Common myeloid progenitor, CD34-positive (primary cell): Measurements from ENCODE around the gene ARHGAP10.

Source experiments
- CTCF ChIA-PET: fragments of 350-600 bp; sonication (Branson Sonifier 250); formaldehyde crosslinking; loops from one replicate; lab custom pipeline; 2021; ENCODE audit warnings: antibody characterized with exemption; lab: Charles Lee
- POLR2A ChIA-PET: fragments of 350-600 bp; sonication (Branson Sonifier 250); formaldehyde crosslinking; loops from one replicate; lab custom pipeline; 2021; ENCODE audit warnings: antibody characterized with exemption; lab: Charles Lee
- DNase-seq, 3 donors: peaks; one replicate each; pipeline versions ENCODE4 v3.0.0 to v3.0.0-alpha.2; 2013
- H3K27ac ChIP-seq, 2 experiments: 1 replicate in 1 of 2; 2 replicates in 1 of 2; pipeline ENCODE4 v1.7.0; 2013; ENCODE audit warnings: inconsistent platforms in 2 of 2, low read length in 2 of 2, mild to moderate bottlenecking in 2 of 2, low read depth in 1 of 2, moderate library complexity in 1 of 2; ENCODE audit not compliant: severe bottlenecking in 2 of 2, insufficient read depth in 1 of 2, poor library complexity in 1 of 2
- H3K27me3 ChIP-seq, 5 experiments: replicated peaks in 2 of 5; 1 replicate in 3 of 5; 2 replicates in 2 of 5; pipeline versions ENCODE4 v1.6.1 to v1.7.0; 2013; ENCODE audit warnings: low read length in 4 of 5, mild to moderate bottlenecking in 2 of 5, moderate library complexity in 2 of 5, inconsistent platforms in 1 of 5; ENCODE audit not compliant: insufficient read depth in 5 of 5, control insufficient read depth in 4 of 5
- H3K36me3 ChIP-seq, 4 experiments: 1 replicate in 2 of 4; 2 replicates in 2 of 4; pipeline versions ENCODE4 v1.6.1 to v1.7.0; 2013; ENCODE audit warnings: low read length in 3 of 4, control low read depth in 1 of 4, mild to moderate bottlenecking in 1 of 4; ENCODE audit not compliant: control insufficient read depth in 4 of 4, insufficient read depth in 4 of 4
- H3K4me1 ChIP-seq, 4 experiments: 1 replicate in 3 of 4; 2 replicates in 1 of 4; pipeline versions ENCODE4 v1.6.1 to v1.7.1; 2013; ENCODE audit warnings: low read length in 3 of 4, mild to moderate bottlenecking in 3 of 4, control low read depth in 1 of 4, inconsistent platforms in 1 of 4, moderate library complexity in 1 of 4; ENCODE audit not compliant: control insufficient read depth in 4 of 4, insufficient read depth in 4 of 4; ENCODE audit errors: control extremely low read depth in 1 of 4
- H3K4me3 ChIP-seq, 7 experiments: 1 replicate in 4 of 7; 2 replicates in 3 of 7; pipeline versions ENCODE4 v1.5.1 to v1.7.0; 2013; ENCODE audit warnings: mild to moderate bottlenecking in 7 of 7, low read length in 6 of 7, moderate library complexity in 6 of 7, inconsistent platforms in 2 of 7, low read depth in 2 of 7, control low read depth in 1 of 7; ENCODE audit not compliant: insufficient read depth in 4 of 7, control insufficient read depth in 1 of 7; ENCODE audit errors: extremely low read depth in 1 of 7
- H3K9me3 ChIP-seq, 5 experiments: 1 replicate in 4 of 5; 2 replicates in 1 of 5; pipeline versions ENCODE4 v1.6.1 to v1.7.1; 2013; ENCODE audit warnings: low read length in 4 of 5, mild to moderate bottlenecking in 2 of 5, inconsistent platforms in 1 of 5, low read depth in 1 of 5, moderate library complexity in 1 of 5; ENCODE audit not compliant: control insufficient read depth in 4 of 5, insufficient read depth in 2 of 5; ENCODE audit errors: control extremely low read depth in 1 of 5
- WGBS: methylation state at CpG from one replicate; pipeline ENCODE4 v1.1.5; 2013; ENCODE audit not compliant: insufficient coverage; 5-methylcytosine and 5-hydroxymethylcytosine counted together

The ARHGAP10 gene

DNA sequence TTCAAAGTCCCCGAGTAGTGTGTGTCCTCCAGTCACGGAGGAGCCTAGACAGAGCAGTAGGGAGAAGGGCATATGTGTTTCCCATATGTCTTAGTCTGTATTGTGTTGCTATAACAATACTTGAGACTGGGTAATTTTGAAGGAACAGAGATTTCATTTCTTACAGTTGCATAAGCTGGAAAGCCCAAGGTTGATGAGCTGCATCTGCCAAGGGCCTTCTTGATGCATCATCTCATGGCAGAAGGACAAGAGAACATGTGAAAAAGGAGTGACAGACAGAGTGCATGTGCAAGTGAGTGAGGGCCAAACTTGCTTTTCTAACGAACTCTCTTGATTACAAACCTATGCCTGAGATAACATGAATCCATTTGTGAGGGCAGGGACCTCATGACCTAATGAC lies 243.4 kb downstream of the ARHGAP10 start:
- H3K27ac ChIP-seq, result no peak overlapping the region
- POLR2A ChIA-PET, result no interaction called here
- H3K4me3 ChIP-seq, result no peak overlapping the region
- peaks cover 0 to 4% (median 0%) of the 10 kb centered on the region in 5 experiments for H3K9me3 ChIP-seq
- CTCF ChIA-PET, result no interaction called here
- no peaks in the 10 kb centered on the region for H3K36me3 ChIP-seq
- H3K27me3 ChIP-seq, result no peaks in the 10 kb centered on the region
- no peak for DNase-seq
- H3K4me1 ChIP-seq, result peaks cover 0 to 4% (median under 1%) of the 10 kb centered on the region in 4 experiments
- WGBS, result 100% methylated on average over 2 of the region's 3 CpGs

DNA sequence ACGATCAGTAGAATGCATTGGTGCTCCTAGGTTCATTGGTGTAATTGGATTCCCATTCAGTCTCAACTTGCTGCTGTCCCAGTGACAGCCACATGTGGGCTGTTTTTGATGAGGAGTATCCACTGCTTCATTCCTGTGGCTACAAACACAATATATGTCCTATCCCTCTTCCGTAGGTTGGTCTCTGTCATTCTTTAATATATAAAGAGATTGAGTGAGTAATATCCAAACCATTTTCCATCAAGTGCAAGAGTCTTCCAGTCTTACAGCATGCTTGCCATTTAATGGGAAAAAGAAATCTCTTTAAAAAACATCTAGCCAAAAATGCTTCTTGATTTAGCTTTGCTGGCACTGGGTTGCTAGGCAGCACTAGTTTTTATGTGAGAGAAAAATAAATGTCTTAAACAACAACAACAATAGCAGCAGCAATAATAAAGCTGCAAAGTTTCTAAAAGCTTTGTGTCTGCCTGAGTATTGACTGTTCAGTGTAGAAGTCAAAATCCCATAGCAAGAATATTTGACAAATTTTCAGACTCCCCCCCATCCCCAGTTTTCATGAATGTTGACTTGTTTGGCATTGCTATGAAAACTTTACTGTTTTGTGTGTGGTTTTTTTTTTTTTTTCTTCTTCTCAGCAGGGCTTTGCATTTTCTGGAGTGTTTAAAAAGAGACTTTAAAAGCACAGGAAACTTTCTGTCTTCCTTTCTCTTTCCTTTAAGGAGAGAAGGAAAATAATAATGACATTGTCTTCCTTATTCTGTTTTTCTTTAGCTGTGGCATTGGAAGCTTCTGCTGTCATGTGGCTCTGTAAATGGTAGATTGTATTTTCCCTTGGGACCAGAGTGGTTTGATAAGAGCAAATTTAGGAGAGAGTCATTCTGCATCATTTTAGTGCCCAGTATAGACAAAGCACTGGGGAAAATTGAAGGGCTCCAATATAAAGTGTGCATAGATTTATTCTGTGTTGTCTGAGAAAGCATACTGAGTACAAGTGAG lies 244.3 kb downstream of the ARHGAP10 start:
- ChIA-PET CTCF (no interaction called here), POLR2A (no interaction called here)
- H3K9me3 ChIP-seq, result peaks cover 0 to 4% (median 0%) of the 10 kb centered on the region in 5 experiments
- no peaks in the 10 kb centered on the region for H3K36me3 ChIP-seq
- DNase-seq, result no peak
- 100% methylated on average over 1 of the region's 2 CpGs for WGBS
- no peak overlapping the region for H3K27ac ChIP-seq
- no peak overlapping the region for H3K4me3 ChIP-seq
- H3K4me1 ChIP-seq, result peaks cover 0 to 4% (median 1%) of the 10 kb centered on the region in 4 experiments
- no peaks in the 10 kb centered on the region for H3K27me3 ChIP-seq

DNA sequence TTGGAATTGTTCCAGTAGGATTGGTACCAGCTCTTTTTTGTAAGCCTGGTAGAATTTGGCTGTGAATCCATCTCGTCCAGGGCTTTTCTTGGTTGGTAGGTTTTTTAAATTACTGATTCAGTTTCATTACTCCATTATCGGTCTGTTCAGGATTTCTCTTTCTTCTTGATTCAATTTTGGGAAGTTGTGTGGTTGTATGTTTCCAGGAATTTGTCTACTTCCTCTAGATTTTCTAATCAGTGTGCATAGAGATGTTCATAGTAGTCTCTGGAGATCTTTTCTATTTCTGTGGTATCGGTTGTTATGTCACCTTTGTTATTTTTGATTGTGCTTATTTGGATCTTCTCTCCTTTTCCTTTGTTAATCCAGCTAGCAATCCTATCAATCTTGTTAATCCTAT lies 248.7 kb downstream of the ARHGAP10 start:
- H3K4me3 ChIP-seq, result no peak overlapping the region
- no peak overlapping the region for H3K27ac ChIP-seq
- no CpG with 5 or more reads among the region's 3 CpGs for WGBS
- ChIA-PET POLR2A (no interaction called here), CTCF (no interaction called here)
- no peak for DNase-seq
- peaks cover 0 to 4% (median 0%) of the 10 kb centered on the region in 5 experiments for H3K9me3 ChIP-seq
- no peaks in the 10 kb centered on the region for H3K36me3 ChIP-seq
- peaks cover 0 to 4% (median 1%) of the 10 kb centered on the region in 4 experiments for H3K4me1 ChIP-seq
- H3K27me3 ChIP-seq, result no peaks in the 10 kb centered on the region

DNA sequence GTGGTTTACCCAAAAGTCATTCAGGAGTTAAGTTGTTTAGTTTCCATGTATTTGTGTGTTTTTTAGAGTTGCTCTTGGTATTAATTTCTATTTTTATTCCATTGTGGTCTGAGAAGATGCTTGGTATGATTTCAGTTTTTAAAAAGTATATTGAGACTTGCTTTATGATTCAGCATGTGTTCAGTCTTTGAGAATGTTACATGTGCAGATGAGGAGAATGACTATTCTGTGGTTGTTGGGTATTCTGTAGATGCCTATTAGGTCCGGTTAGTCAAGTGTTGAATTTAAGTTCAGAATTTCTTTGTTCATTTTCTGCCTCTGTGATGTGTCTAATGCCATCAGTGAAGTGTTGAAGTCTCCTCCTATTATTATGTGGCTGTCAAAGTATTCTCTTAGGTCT lies 249.4 kb downstream of the ARHGAP10 start:
- H3K27me3 ChIP-seq, result no peaks in the 10 kb centered on the region
- H3K36me3 ChIP-seq, result no peaks in the 10 kb centered on the region
- DNase-seq, result no peak
- peaks cover 0 to 4% (median 1%) of the 10 kb centered on the region in 4 experiments for H3K4me1 ChIP-seq
- no peak overlapping the region for H3K27ac ChIP-seq
- ChIA-PET CTCF (no interaction called here), POLR2A (no interaction called here)
- no peak overlapping the region for H3K4me3 ChIP-seq
- 100% methylated on average over 1 of the region's 1 CpG for WGBS
- H3K9me3 ChIP-seq, result peaks cover 0 to 4% (median 0%) of the 10 kb centered on the region in 5 experiments

DNA sequence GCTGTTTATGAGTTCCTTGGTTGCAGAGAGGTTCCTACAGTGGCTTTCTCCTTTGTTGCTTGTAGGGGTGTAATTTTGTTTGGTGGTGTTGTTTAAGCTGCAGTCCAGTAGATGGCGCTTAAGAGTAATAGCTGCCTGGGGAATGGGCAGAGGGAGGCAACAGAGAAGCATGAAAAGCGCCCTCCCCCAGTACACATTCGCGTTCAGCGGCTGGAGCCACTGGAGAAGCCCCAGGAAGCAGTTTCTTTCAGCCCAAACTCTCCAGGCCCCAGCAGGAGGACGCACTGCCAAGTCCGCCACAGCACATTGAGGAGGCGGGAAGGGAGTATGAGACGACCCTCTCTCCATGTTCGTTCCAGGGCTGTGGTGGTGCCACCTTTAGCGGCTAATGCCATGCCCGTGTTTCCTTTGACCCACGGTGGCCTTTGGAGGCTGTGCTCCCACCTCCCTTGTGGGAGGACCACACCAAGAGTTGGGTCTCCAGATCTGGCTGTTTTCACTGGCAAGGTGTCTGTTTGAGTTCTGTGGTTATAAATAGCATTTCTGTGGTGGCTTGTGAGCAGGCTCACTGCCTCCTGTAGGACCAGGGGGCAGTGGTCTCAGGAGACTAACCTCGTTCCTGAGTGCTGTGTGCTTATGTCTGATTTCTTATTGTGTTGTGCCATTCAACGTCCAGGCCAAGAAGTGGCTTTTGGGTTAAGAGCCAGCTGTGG lies 252.3 kb downstream of the ARHGAP10 start:
- peak in 2 of 3 donors; percentile 58 to 63 for DNase-seq
- no peak overlapping the region for H3K4me3 ChIP-seq

DNA sequence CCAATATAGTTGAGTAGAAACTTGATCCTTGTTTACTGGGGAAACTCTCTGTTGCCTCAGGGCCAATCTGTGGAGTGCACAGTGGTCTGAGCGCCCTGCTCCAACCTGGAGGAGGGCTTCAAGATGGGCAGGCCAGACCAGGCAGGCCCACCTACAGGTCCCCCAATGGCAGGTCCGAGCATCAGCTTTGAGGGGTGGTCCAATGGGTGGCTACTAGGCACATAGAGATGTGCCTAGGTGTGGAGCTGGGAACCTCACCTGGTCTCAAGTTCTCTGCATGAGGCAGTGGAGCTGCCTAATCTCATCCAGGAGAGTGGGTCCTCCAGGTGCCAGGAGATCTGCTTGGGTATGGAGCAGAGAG lies 252.9 kb downstream of the ARHGAP10 start:
- 100% methylated on average over 2 of the region's 2 CpGs for WGBS
- H3K36me3 ChIP-seq, result no peaks in the 10 kb centered on the region
- no peak overlapping the region for H3K27ac ChIP-seq
- H3K27me3 ChIP-seq, result no peaks in the 10 kb centered on the region
- ChIA-PET CTCF (interaction anchor here (0.5 to 1.2 kb wide), 2 partner anchors 22 to 925 kb away, joined by 3 read pairs; no protein-coding TSS in a partner anchor), POLR2A (no interaction called here)
- DNase-seq, result no peak
- H3K4me3 ChIP-seq, result no peak overlapping the region
- no peaks in the 10 kb centered on the region for H3K9me3 ChIP-seq
- H3K4me1 ChIP-seq, result peaks cover 0 to 11% (median 3%) of the 10 kb centered on the region in 4 experiments

More for the DNA sequence above, 252.3 kb downstream of the ARHGAP10 start:
- Histone ChIP-seq H3K9me3 (no peaks in the 10 kb centered on the region), H3K27me3 (no peaks in the 10 kb centered on the region), H3K36me3 (no peaks in the 10 kb centered on the region), H3K4me1 (peaks cover 0 to 11% (median 3%) of the 10 kb centered on the region in 4 experiments), H3K27ac (no peak overlapping the region)
- ChIA-PET CTCF (interaction anchor here (1.2 to 1.4 kb wide), 3 partner anchors 20 to 72 kb away, joined by 3 read pairs; no protein-coding TSS in a partner anchor), POLR2A (no interaction called here)
- WGBS, result 74% methylated on average over 14 of the region's 15 CpGs
